Bone marrow (tissue), 2 donors: ENCODE results near the gene IGF1R.
"Not testable (repeated sequence)": the region's sequence is repeated elsewhere in the genome, so short reads cannot be mapped to it uniquely, and the experiment has no call there.

Experiments used
- DNase-seq, 2 donors: peaks; one replicate each; lab custom pipeline; 2025; lab: John Stamatoyannopoulos, UW

Gene IGF1R

GRCh38 chr15:98960555-98961050 lies 312.3 kb downstream of the IGF1R start:
- no peak for DNase-seq

GRCh38 chr15:98963444-98963843 lies 315.1 kb downstream of the IGF1R start:
- no peak for DNase-seq

GRCh38 chr15:98964466-98965133 lies 316.3 kb downstream of the IGF1R start:
- DNase-seq, result no peak

- DNase-seq, result not testable (repeated sequence)
Measured at GRCh38 chr15:98965134-98965491, 316.8 kb downstream of the IGF1R start.

- DNase-seq, result no peak
Measured at GRCh38 chr15:98965597-98965996, 317.3 kb downstream of the IGF1R start.

- no peak for DNase-seq
Measured at GRCh38 chr15:98966091-98966787, 317.9 kb downstream of the IGF1R start.

- DNase-seq, result no peak
Measured at GRCh38 chr15:98967096-98967495, 318.8 kb downstream of the IGF1R start.

GRCh38 chr15:98967916-98968315 lies 319.6 kb downstream of the IGF1R start:
- no peak for DNase-seq

- no peak for DNase-seq
Measured at GRCh38 chr15:98968576-98968975, 320.2 kb downstream of the IGF1R start.

GRCh38 chr15:98969126-98969735 lies 320.9 kb downstream of the IGF1R start:
- no peak for DNase-seq

GRCh38 chr15:98970799-98971198 lies 322.5 kb downstream of the IGF1R start:
- DNase-seq, result no peak

- no peak for DNase-seq
Measured at GRCh38 chr15:98976500-98976899, 328.2 kb downstream of the IGF1R start.

- no peak for DNase-seq
Measured at GRCh38 chr15:98977441-98977840, 329.1 kb downstream of the IGF1R start.

GRCh38 chr15:98978153-98978552 lies 329.8 kb downstream of the IGF1R start:
- DNase-seq, result no peak

- no peak for DNase-seq
Measured at GRCh38 chr15:98980899-98981228, 332.5 kb downstream of the IGF1R start.

- no peak for DNase-seq
Measured at GRCh38 chr15:98981851-98982722, 333.7 kb downstream of the IGF1R start.

GRCh38 chr15:98983334-98983733 lies 335.0 kb downstream of the IGF1R start:
- no peak for DNase-seq

- DNase-seq, result no peak
Measured at GRCh38 chr15:98986281-98986680, 337.9 kb downstream of the IGF1R start.

- no peak for DNase-seq
Measured at GRCh38 chr15:98994892-98995291, 346.6 kb downstream of the IGF1R start.

- DNase-seq, result no peak
Measured at GRCh38 chr15:98996169-98996568, 347.8 kb downstream of the IGF1R start.

GRCh38 chr15:98996624-98997023 lies 348.3 kb downstream of the IGF1R start:
- no peak for DNase-seq

GRCh38 chr15:98997312-98997711 lies 349.0 kb downstream of the IGF1R start:
- DNase-seq, result no peak
